IMR-90 (cell line): ENCODE data around the gene MTMR2. TPM values are rescaled to one million over a fixed set of nuclear protein-coding genes. Genes with fewer than 3 reads are reported as not detected.

Experiments
- ATAC-seq: fragments of 200-7000 bp; cut with Tn5 transposase; 2 replicates; pipeline ENCODE4 v1.9.1; 2020; ENCODE audit warnings: low read depth, mild to moderate bottlenecking, moderate library complexity
- BruUV-seq: library from RNA; stranded (reverse); fragments of 400-500 nt; replicated peaks from 2 replicates; lab custom pipeline; 2021; lab: Mats Ljungman, UMichigan
- CTCF ChIA-PET: fragments of 300-600 bp; formaldehyde crosslinking; extraction: SDS; loops from one replicate; lab custom pipeline; 2021; ENCODE audit warnings: antibody characterized with exemption; lab: Yijun Ruan, JAX
- POLR2A ChIA-PET: fragments of 300-600 bp; sonication (Branson Sonifier 250); formaldehyde crosslinking; loops from one replicate; lab custom pipeline; 2022; ENCODE audit warnings: antibody characterized with exemption; ENCODE audit not compliant: unreplicated experiment; lab: Charles Lee
- DNase-seq: peaks from one replicate; pipeline ENCODE4 v3.0.0; 2013
- H2AFZ ChIP-seq: replicated peaks from 2 replicates; pipeline ENCODE3; 2013; ENCODE audit warnings: low read length, mild to moderate bottlenecking; ENCODE audit not compliant: poor library complexity
- H2AK5ac ChIP-seq: 2 replicates; pipeline ENCODE4 v1.6.1; 2013; ENCODE audit warnings: low read depth, low read length, inconsistent platforms
- H2AK9ac ChIP-seq: replicated peaks from 2 replicates; pipeline ENCODE3; 2013; ENCODE audit warnings: mild to moderate bottlenecking, low read depth, low read length, moderate library complexity; ENCODE audit not compliant: poor library complexity
- H2BK120ac ChIP-seq: 2 replicates; pipeline ENCODE4 v1.6.1; 2013; ENCODE audit warnings: low read depth, low read length, inconsistent platforms
- H2BK15ac ChIP-seq: 3 replicates; pipeline ENCODE4 v1.6.1; 2013; ENCODE audit warnings: low read depth, low read length, inconsistent platforms
- H2BK20ac ChIP-seq: 2 replicates; pipeline ENCODE4 v1.6.1; 2013; ENCODE audit warnings: low read depth, mild to moderate bottlenecking, inconsistent platforms, low read length, moderate library complexity
- H2BK5ac ChIP-seq: 2 replicates; pipeline ENCODE4 v1.6.1; 2013; ENCODE audit warnings: mild to moderate bottlenecking, low read depth, low read length, inconsistent platforms; ENCODE audit not compliant: poor library complexity, severe bottlenecking
- H3K14ac ChIP-seq: replicated peaks from 2 replicates; pipeline ENCODE4 v1.6.1; 2013; ENCODE audit warnings: low read depth, low read length, inconsistent platforms
- H3K18ac ChIP-seq: 2 replicates; pipeline ENCODE4 v1.6.1; 2013; ENCODE audit warnings: low read depth, low read length, control low read depth
- H3K23ac ChIP-seq: 2 replicates; pipeline ENCODE4 v1.6.1; 2013; ENCODE audit warnings: low read depth, low read length, inconsistent platforms
- H3K27ac ChIP-seq: 2 replicates; pipeline ENCODE4 v1.5.1; 2013; ENCODE audit warnings: mild to moderate bottlenecking, control low read depth, low read length; ENCODE audit not compliant: insufficient read depth
- H3K27me3 ChIP-seq: 2 replicates; pipeline ENCODE4 v1.6.1; 2013; ENCODE audit warnings: low read length; ENCODE audit not compliant: control insufficient read depth, insufficient read depth
- H3K36me3 ChIP-seq: 2 replicates; pipeline ENCODE4 v1.6.1; 2013; ENCODE audit warnings: low read length, mixed read lengths; ENCODE audit not compliant: control insufficient read depth, insufficient read depth
- H3K4ac ChIP-seq: 2 replicates; pipeline ENCODE4 v1.6.1; 2013; ENCODE audit warnings: low read depth, low read length, inconsistent platforms
- H3K4me1 ChIP-seq: 2 replicates; pipeline ENCODE4 v1.6.1; 2013; ENCODE audit warnings: low read length, mixed read lengths; ENCODE audit not compliant: control insufficient read depth, insufficient read depth
- H3K4me2 ChIP-seq: 2 replicates; pipeline ENCODE4 v1.6.1; 2013; ENCODE audit warnings: low read depth, mild to moderate bottlenecking, control low read depth, low read length, moderate library complexity
- H3K4me3 ChIP-seq: 2 replicates; pipeline ENCODE4 v1.5.1; 2013; ENCODE audit warnings: low read depth, mild to moderate bottlenecking, control low read depth, low read length, moderate library complexity; ENCODE audit not compliant: insufficient read depth
- H3K56ac ChIP-seq: 2 replicates; pipeline ENCODE4 v1.6.1; 2013; ENCODE audit warnings: low read length, inconsistent platforms; ENCODE audit not compliant: insufficient read depth; ENCODE audit errors: extremely low read depth
- H3K79me1 ChIP-seq, 2 experiments: 2 replicates each; pipeline ENCODE4 v1.6.1; 2013; ENCODE audit warnings: low read length in 2 of 2, inconsistent platforms in 1 of 2, low read depth in 1 of 2
- H3K9ac ChIP-seq: 2 replicates; pipeline ENCODE4 v1.6.1; 2013; ENCODE audit warnings: low read depth, low read length, control low read depth
- H3K9me1 ChIP-seq: 2 replicates; pipeline ENCODE4 v1.6.1; 2013; ENCODE audit warnings: low read length, inconsistent platforms; ENCODE audit not compliant: insufficient read depth
- H3K9me3 ChIP-seq: 2 replicates; pipeline ENCODE4 v1.6.1; 2013; ENCODE audit warnings: low read length; ENCODE audit not compliant: control insufficient read depth, insufficient read depth
- H4K20me1 ChIP-seq: 2 replicates; pipeline ENCODE4 v1.6.1; 2013; ENCODE audit warnings: low read length, inconsistent platforms; ENCODE audit not compliant: insufficient read depth
- H4K5ac ChIP-seq: 2 replicates; pipeline ENCODE4 v1.6.1; 2013; ENCODE audit warnings: mild to moderate bottlenecking, low read depth, low read length, control low read depth
- H4K8ac ChIP-seq, 2 experiments: 2 replicates each; pipeline ENCODE4 v1.6.1; 2013; ENCODE audit warnings: low read depth in 2 of 2, low read length in 2 of 2, control low read depth in 1 of 2, inconsistent platforms in 1 of 2
- H4K91ac ChIP-seq: 2 replicates; pipeline ENCODE4 v1.6.1; 2013; ENCODE audit warnings: low read depth, low read length, inconsistent platforms; ENCODE audit not compliant: insufficient read depth
- BHLHE40 ChIP-seq: fragments of 150-350 bp; IDR thresholded peaks from 2 replicates; pipeline ENCODE4 v1.6.1; 2016; ENCODE audit warnings: mild to moderate bottlenecking, low read depth, low read length
- CEBPB ChIP-seq: IDR thresholded peaks from 2 replicates; pipeline ENCODE4 v1.6.1; 2012; ENCODE audit warnings: low read depth, low read length, improper control_type of control experiment
- CTCF ChIP-seq: conservative IDR thresholded peaks from 2 replicates; pipeline ENCODE4 v1.5.1; 2012; ENCODE audit warnings: mild to moderate bottlenecking, low read depth, low read length, improper control_type of control experiment
- ELK1 ChIP-seq: fragments of 150-350 bp; IDR thresholded peaks from 2 replicates; pipeline ENCODE4 v1.6.1; 2016; ENCODE audit warnings: low read depth, mild to moderate bottlenecking, low read length, moderate library complexity, borderline replicate concordance
- FOS ChIP-seq: fragments of 150-350 bp; IDR thresholded peaks from 2 replicates; pipeline ENCODE4 v1.6.1; 2016; ENCODE audit warnings: low read depth, low read length
- MAFK ChIP-seq: IDR thresholded peaks from 2 replicates; pipeline ENCODE4 v1.6.1; 2012; ENCODE audit warnings: low read depth, low read length, improper control_type of control experiment
- MAZ ChIP-seq: IDR thresholded peaks from 2 replicates; pipeline ENCODE4 v1.6.1; 2012; ENCODE audit warnings: low read depth, mild to moderate bottlenecking, low read length, improper control_type of control experiment, moderate library complexity, borderline replicate concordance
- MXI1 ChIP-seq: IDR thresholded peaks from 2 replicates; pipeline ENCODE4 v1.6.1; 2012; ENCODE audit warnings: low read depth, mild to moderate bottlenecking, low read length, moderate library complexity, borderline replicate concordance
- NFE2L2 ChIP-seq: fragments of 150-350 bp; IDR thresholded peaks from 2 replicates; pipeline ENCODE4 v1.6.1; 2016; ENCODE audit warnings: low read depth, mild to moderate bottlenecking, low read length
- RAD21 ChIP-seq: IDR thresholded peaks from 2 replicates; pipeline ENCODE4 v1.6.1; 2012; ENCODE audit warnings: low read length, improper control_type of control experiment
- RCOR1 ChIP-seq: IDR thresholded peaks from 2 replicates; pipeline ENCODE4 v1.6.1; 2012; ENCODE audit warnings: mild to moderate bottlenecking, low read length, improper control_type of control experiment; ENCODE audit not compliant: insufficient replicate concordance
- RFX5 ChIP-seq: IDR thresholded peaks from 2 replicates; pipeline ENCODE4 v1.8.0; 2012; ENCODE audit warnings: low read depth, mild to moderate bottlenecking, low read length, moderate library complexity
- SMC3 ChIP-seq: fragments of 150-350 bp; IDR thresholded peaks from 2 replicates; pipeline ENCODE4 v1.6.1; 2016; ENCODE audit warnings: low read depth, mild to moderate bottlenecking, antibody characterized with exemption, low read length, moderate library complexity
- USF2 ChIP-seq: fragments of 150-350 bp; IDR thresholded peaks from 2 replicates; pipeline ENCODE4 v1.6.1; 2017; ENCODE audit warnings: mild to moderate bottlenecking, antibody characterized with exemption, low read length, low read depth
- WGBS, 2 experiments: methylation state at CpG; one replicate each; pipeline versions ENCODE4 v1.1.5 to v1.1.7; 2013; ENCODE audit warnings: missing lambda C conversion rate in 2 of 2; ENCODE audit not compliant: insufficient read length in 1 of 2; ENCODE audit errors: extremely low coverage in 2 of 2; 5-methylcytosine and 5-hydroxymethylcytosine counted together
- dilution Hi-C: fragments of 300-500 bp; cut with HindIII; formaldehyde crosslinking; loops from one replicate; pipeline ENCODE4 v1.14.3; 2018; ENCODE audit warnings: low sequenced_read_pairs; ENCODE audit not compliant: unreplicated experiment
- in situ Hi-C: fragments of 300-500 bp; cut with MboI; formaldehyde crosslinking; loops from 3 replicates; pipeline ENCODE4 v1.14.3; 2019; ENCODE audit warnings: low sequenced_read_pairs, inconsistent platforms, mixed read lengths
- intact Hi-C: fragments of 100-400 bp; cut with micrococcal nuclease; formaldehyde crosslinking; loops from 2 replicates; pipeline ENCODE4 v1.10.0; 2022
- polyA plus RNA-seq, 3 experiments: library from polyadenylated mRNA; depleted of rRNA; stranded (reverse); fragments of >200 nt; gene quantifications; 2 replicates each; pipeline ENCODE4 v1.2.3, GENCODE V29; 2012; ENCODE audit warnings: low replicate concordance in 1 of 3
- total RNA-seq: library from RNA; depleted of rRNA; stranded (reverse); fragments of >200 nt; gene quantifications from 2 replicates; pipeline ENCODE4 v1.2.3, GENCODE V29; 2012

MTMR2 gene
- total and polyA plus RNA-seq, 2 of the 4 experiments (the other 2 are of a cell fraction) = 16.6 to 30.6 TPM

GRCh38 chr11:95877291-95877690 is 46.6 kb downstream of the MTMR2 start:
- in situ Hi-C loops = no loop called here
- no peaks in the 10 kb centered on the region for H3K9me3 ChIP-seq
- H3K4me3 ChIP-seq = no peak overlapping the region
- peak; percentile 100 for DNase-seq
- H3K9me1 ChIP-seq = no peaks in the 10 kb centered on the region
- H2BK5ac ChIP-seq = peak overlapping the region; percentile 100
- BruUV-seq = no TSS peak
- H4K20me1 ChIP-seq = no peaks in the 10 kb centered on the region
- H3K4me1 ChIP-seq = peaks cover 7% of the 10 kb centered on the region; the same call in 1 of the 2 replicates
- H3K4me2 ChIP-seq = peak overlapping the region; percentile 47; the same call in 1 of the 2 replicates
- POLR2A ChIA-PET = no interaction called here
- peaks cover 3% of the 10 kb centered on the region for H3K36me3 ChIP-seq
- H3K27me3 ChIP-seq = no peaks in the 10 kb centered on the region
- H2BK20ac ChIP-seq = peak overlapping the region; percentile 97
- H2AK9ac ChIP-seq = peak overlapping the region; percentile 82
- intact Hi-C loops = loop anchor here (5.0 kb wide), 1 partner anchor 45 kb away; the partner anchor contains the start of gene MTMR2
- H3K27ac ChIP-seq = peak overlapping the region; percentile 92
- peak; percentile 99 for ATAC-seq
- peak overlapping the region; percentile 94 for H3K56ac ChIP-seq
- no CpG with 5 or more reads among the region's 2 CpGs for WGBS, 2 experiments
- peak overlapping the region; percentile 97 for H2BK120ac ChIP-seq
- peak overlapping the region; percentile 98 for H2AK5ac ChIP-seq
- H3K23ac ChIP-seq = peak overlapping the region; percentile 93
- peak overlapping the region; percentile 68 to 98 for H4K8ac ChIP-seq
- peak overlapping the region; percentile 24; the same call in 1 of the 2 replicates for H3K9ac ChIP-seq
- peak overlapping the region; percentile 94; the same call in 2 of the 3 replicates for H2BK15ac ChIP-seq
- dilution Hi-C loops = no loop called here
- peak overlapping the region; percentile 97 for H3K14ac ChIP-seq
- H3K79me1 ChIP-seq = peaks cover 14 to 28% of the 10 kb centered on the region in 2 experiments
- CTCF ChIA-PET = interaction anchor here (0.6 to 0.9 kb wide), 3 partner anchors 306 to 516 kb away, joined by 3 to 5 read pairs (median 5); no protein-coding TSS in a partner anchor
- peak overlapping the region; percentile 94 for H3K4ac ChIP-seq
- no peak overlapping the region for H2AFZ ChIP-seq
- H3K18ac ChIP-seq = peak overlapping the region; percentile 88
- H4K5ac ChIP-seq = peak overlapping the region; percentile 81; the same call in 1 of the 2 replicates
- peak overlapping the region; percentile 98 for H4K91ac ChIP-seq
- peak; percentile 55; the same call in 1 of the 2 replicates for TF ChIP-seq NFE2L2
- no peak for TF ChIP-seq USF2
- no peak for TF ChIP-seq CTCF
- peak; percentile 17; the same call in 1 of the 2 replicates for TF ChIP-seq RFX5
- TF ChIP-seq RAD21 = 0 out of 2 replicates have a peak, but pooled peaks have one; percentile 1
- TF ChIP-seq MAZ = peak; percentile 20; the same call in 1 of the 2 replicates
- no peak for TF ChIP-seq ELK1
- TF ChIP-seq SMC3 = no peak
- peak; percentile 90 for TF ChIP-seq CEBPB
- no peak for TF ChIP-seq RCOR1
- TF ChIP-seq BHLHE40 = peak; percentile 66; the same call in 1 of the 2 replicates
- no peak for TF ChIP-seq MXI1
- peak; percentile 95 for TF ChIP-seq FOS
- TF ChIP-seq MAFK = no peak
